Nephron progenitor cell (in vitro differentiated cells): Measurements from ENCODE around the gene LRIG3.

ENCODE experiments used
- DNase-seq: peaks from one replicate; pipeline ENCODE4 v3.0.0; 2021
- H3K27ac Mint-ChIP-seq: 2 replicates; pipeline ENCODE4 v1.8.0; 2021; ENCODE audit warnings: mild to moderate bottlenecking, moderate library complexity, mixed read lengths
- H3K27me3 Mint-ChIP-seq: 2 replicates; pipeline ENCODE4 v1.8.0; 2021; ENCODE audit warnings: mild to moderate bottlenecking, low read depth, mixed read lengths; ENCODE audit not compliant: poor library complexity
- H3K36me3 Mint-ChIP-seq: 2 replicates; pipeline ENCODE4 v1.8.0; 2021; ENCODE audit warnings: low read depth, mixed read lengths
- H3K4me1 Mint-ChIP-seq: 2 replicates; pipeline ENCODE4 v1.8.0; 2021; ENCODE audit warnings: mixed read lengths
- H3K4me3 Mint-ChIP-seq: 2 replicates; pipeline ENCODE4 v1.8.0; 2021; ENCODE audit warnings: mild to moderate bottlenecking, moderate library complexity, mixed read lengths
- H3K9me3 Mint-ChIP-seq: 2 replicates; pipeline ENCODE4 v1.8.0; 2021; ENCODE audit warnings: mild to moderate bottlenecking, moderate library complexity, mixed read lengths
- CTCF ChIP-seq: fragments of 200-600 bp; sonication (generic); IDR thresholded peaks from 2 replicates; pipeline ENCODE4 v1.5.0; 2021; ENCODE audit warnings: antibody characterized with exemption

The LRIG3 gene

GRCh38 chr12:58877243-58877743 is 43.0 kb downstream of the LRIG3 start:
- no peak overlapping the region for H3K4me3 Mint-ChIP-seq
- H3K4me1 Mint-ChIP-seq = no peaks in the 10 kb centered on the region
- no peak for TF ChIP-seq CTCF
- peak overlapping the region; percentile 73 for H3K27ac Mint-ChIP-seq
- peaks cover 96% of the 10 kb centered on the region for H3K36me3 Mint-ChIP-seq
- no peaks in the 10 kb centered on the region for H3K27me3 Mint-ChIP-seq
- no peaks in the 10 kb centered on the region for H3K9me3 Mint-ChIP-seq
- DNase-seq = no peak

GRCh38 chr12:58873496-58873895 is 46.8 kb downstream of the LRIG3 start:
- Mint-ChIP-seq H3K9me3 (no peaks in the 10 kb centered on the region), H3K36me3 (peaks cover 83% of the 10 kb centered on the region), H3K27ac (peak overlapping the region; percentile 58), H3K4me1 (no peaks in the 10 kb centered on the region), H3K27me3 (no peaks in the 10 kb centered on the region), H3K4me3 (no peak overlapping the region)
- DNase-seq = no peak
- TF ChIP-seq CTCF = no peak

GRCh38 chr12:58871556-58871955 is 48.7 kb downstream of the LRIG3 start:
- Mint-ChIP-seq H3K4me1 (no peaks in the 10 kb centered on the region), H3K27me3 (no peaks in the 10 kb centered on the region), H3K4me3 (no peak overlapping the region), H3K36me3 (peaks cover 83% of the 10 kb centered on the region), H3K9me3 (no peaks in the 10 kb centered on the region), H3K27ac (no peak overlapping the region)
- no peak for DNase-seq
- TF ChIP-seq CTCF = no peak

GRCh38 chr12:58870595-58870994 is 49.7 kb downstream of the LRIG3 start:
- Mint-ChIP-seq H3K27me3 (no peaks in the 10 kb centered on the region), H3K4me1 (no peaks in the 10 kb centered on the region), H3K36me3 (peaks cover 80% of the 10 kb centered on the region), H3K9me3 (no peaks in the 10 kb centered on the region), H3K27ac (peak overlapping the region; percentile 54), H3K4me3 (no peak overlapping the region)
- no peak for TF ChIP-seq CTCF
- DNase-seq = no peak

GRCh38 chr12:58860788-58861240 is 59.5 kb downstream of the LRIG3 start:
- no peak overlapping the region for H3K4me3 Mint-ChIP-seq

More at GRCh38 chr12:58860788-58861240, 59.5 kb downstream of the LRIG3 start:
- no peak overlapping the region for H3K27ac Mint-ChIP-seq
- peaks cover 6% of the 10 kb centered on the region for H3K27me3 Mint-ChIP-seq
- DNase-seq = no peak
- H3K36me3 Mint-ChIP-seq = peaks cover 7% of the 10 kb centered on the region
- H3K4me1 Mint-ChIP-seq = peaks cover 9% of the 10 kb centered on the region
- no peaks in the 10 kb centered on the region for H3K9me3 Mint-ChIP-seq
- TF ChIP-seq CTCF = no peak
